Measurements from ENCODE around the gene NUDT3.
"Not testable (repeated sequence)": the region's sequence is repeated elsewhere in the genome, so short reads cannot be mapped to it uniquely, and the experiment has no call there.

Gene NUDT3

DNA sequence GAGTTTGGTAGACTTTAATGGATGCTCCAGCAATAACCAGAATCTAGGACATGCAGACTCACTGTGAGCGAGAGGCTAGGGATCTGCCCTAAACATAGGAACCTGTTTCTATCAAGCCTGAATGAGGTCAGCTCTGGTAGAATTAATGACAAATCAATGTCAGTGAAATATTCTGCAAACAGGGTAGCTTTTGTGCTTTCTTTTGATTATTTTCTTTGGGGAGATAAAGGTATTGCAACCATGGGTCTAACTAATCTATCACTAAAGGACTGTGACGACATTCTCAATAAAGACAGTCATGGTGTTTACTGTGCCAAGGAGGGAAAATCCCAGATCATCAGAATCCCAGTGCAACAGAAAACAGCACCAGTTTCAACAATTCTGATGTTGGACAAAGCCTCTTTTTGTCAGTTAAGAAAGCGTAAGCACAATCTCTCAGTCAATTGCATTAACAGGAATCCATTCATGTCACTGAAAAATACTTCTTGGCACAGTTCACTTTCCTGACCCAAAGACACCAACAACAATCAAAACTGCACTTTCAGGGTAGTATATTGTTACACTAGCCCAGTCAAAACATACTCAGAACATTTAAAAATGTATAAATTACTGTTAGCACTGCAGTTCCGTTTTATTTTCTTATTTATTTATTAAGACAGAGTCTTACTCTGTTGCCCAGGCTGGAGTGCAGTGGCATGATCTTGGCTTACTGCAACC is 106.9 kb downstream of the NUDT3 start:
- DNase-seq (ENCODE audit: low read depth) = no peak

DNA sequence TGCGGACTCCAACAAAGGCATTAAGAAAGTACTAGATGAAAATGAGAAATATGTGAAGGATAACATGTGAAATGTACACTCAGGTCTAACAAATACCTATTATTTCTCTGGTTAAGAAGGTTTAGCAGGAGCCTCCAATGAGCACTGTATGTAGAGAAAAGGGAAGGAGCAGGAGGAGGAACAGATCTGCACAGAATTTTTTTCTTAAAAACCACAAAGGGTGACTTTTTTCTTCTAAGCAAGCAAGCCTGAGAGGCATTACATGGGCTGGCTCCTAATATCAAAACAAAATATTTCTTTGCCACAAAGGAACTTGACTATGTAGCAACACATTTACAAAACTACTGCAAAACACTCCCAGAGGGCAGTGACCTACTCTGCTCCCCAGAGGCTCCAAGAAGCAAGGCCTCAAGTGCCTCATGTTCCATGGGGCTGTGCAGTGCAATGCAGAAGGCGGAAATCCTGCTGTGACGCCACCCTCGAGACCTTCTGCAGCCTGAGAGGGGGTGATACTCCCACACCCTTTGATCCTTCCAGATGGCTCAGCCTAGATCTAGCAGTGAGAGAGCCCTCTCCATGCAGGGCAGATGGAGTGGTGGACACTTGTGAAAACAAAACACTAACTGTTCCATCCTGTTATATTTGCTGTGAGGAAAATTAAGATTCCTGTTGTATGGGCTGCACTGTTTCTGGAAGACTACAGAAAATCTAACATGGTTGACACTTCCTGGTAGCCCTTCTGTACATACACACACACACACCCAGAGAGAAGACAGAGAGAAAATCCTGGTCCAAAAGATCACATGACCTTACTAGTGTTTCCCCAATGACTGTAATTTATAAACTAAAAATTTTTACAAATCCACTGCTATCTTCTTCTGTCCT is 107.7 kb downstream of the NUDT3 start:
- no peak for DNase-seq (ENCODE audit: low read depth)

DNA sequence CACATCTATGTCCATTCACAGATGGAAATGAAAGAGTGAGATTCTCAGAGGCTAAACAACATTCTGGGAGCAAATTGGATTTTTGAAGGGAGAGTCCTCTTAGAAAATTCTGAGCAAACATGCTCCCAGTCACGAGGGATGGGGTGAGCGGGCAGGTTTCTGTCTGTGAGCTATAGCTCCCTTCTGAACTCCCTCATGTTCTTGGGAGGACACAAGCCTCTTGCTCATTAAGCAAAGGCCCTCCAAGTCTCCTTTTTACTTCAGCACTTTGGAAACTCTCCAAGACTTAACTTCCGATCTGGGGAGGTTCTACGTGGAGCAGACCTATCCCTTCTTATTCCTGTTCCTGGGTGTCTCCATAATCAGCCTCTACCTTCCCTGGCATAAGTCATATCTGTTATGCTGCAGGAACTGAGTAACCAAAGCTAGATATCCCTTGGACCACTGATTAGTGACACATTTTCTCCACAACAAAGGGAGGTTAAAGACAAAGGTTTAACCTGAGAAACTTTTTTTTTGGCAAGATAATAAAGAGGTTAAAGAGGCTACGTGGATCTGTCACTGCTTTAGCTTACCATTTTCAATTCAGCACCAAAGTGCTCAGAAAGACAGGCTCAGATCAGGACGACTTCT is 110.7 kb downstream of the NUDT3 start:
- DNase-seq (ENCODE audit: low read depth) = no peak

DNA sequence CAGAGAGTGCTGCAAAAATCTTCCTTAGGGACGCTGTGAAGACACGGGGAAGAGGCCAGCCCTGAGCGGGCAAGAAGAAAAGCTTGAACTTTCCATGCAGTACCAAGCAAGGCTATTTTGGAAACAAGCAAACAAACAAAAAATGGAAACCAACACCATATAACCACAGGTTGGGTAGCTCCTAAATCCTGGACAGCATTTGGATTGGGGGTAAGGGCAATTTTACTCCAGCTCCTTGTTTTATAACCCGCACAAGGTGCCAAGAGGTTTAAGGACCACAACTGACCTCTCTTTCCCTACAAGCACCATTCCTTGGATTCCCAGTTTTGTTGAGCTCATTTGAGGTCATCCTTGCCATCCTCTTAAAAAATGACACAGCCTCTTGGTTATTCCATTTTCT is 112.3 kb downstream of the NUDT3 start:
- no peak for DNase-seq (ENCODE audit: low read depth)

DNA sequence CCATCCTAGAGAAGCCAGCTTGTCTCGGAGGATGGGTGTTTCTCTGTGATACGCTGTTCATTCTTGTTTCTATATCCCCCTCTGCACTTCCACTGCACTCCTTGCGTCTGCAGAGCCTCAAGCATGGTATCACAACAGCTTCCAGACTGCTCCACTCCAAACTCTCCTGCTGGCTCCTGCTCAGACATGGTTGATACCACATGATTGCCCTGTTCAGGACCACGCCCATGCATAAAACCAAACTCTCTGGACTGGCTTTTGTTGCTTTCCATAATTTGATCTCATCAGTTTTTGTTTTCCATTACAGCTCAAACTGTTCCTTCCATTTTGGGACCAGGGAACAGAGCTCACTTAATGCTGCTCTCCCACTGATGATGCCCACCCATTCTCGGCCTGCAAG is 113.6 kb downstream of the NUDT3 start:
- DNase-seq (ENCODE audit: low read depth) = no peak

DNA sequence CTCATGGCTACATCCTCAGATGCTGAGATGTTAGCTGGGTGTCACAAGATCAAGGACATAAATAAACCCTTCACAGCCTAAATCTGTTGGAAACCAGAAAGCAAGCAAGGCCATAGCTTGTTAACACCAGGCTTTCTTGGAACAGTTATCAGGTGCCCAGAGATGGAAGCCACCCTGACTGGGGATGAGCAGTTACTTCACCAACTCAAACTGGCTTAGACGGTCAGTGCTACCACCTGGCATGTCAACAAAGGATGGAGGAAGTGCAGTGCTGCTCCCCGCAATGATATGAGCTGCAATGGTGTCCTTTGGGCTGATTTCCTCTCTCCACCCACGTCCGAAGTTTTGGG is 114.7 kb downstream of the NUDT3 start:
- DNase-seq (ENCODE audit: low read depth) = no peak

DNA sequence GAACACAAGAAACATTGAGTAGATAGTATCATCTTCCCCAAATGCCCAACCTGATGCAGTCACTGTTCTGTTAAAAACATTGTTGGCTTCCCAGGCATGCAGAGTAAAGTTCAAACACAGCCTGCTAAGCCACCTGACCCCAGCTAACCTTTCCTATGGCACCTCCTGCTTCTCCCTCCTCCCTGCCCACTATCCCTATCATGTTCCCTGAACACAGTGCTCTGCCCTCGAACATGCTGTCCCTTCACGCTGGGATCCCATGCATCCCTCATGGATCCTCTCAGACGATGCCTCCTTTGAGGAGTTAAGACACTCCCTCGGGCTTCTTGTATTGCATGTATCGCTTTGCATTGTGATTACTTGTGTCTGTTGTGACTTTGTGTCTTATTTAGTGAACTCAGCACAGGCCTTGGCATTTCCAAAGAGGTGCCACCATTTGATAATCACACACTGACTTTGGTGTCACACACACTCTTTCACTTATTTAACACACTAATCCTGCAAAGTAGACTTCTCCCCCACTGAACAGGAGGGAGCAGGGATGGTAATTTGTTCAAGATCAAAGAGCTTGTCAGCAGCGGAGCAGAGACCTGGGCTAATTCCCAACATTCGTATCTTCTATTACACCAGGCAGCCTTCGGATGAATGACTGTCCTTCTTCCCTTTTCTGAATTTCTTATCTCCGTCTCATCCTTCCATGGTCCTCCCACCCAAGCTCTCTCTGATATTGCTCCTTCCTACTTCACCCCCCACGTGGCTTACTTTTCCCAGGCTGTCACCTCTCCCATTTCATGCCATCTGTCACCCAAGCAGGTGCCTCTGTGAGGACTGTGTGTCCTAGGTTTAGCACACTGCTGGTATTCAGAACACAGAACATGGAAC is 115.3 kb downstream of the NUDT3 start:
- no peak for DNase-seq (ENCODE audit: low read depth)

DNA sequence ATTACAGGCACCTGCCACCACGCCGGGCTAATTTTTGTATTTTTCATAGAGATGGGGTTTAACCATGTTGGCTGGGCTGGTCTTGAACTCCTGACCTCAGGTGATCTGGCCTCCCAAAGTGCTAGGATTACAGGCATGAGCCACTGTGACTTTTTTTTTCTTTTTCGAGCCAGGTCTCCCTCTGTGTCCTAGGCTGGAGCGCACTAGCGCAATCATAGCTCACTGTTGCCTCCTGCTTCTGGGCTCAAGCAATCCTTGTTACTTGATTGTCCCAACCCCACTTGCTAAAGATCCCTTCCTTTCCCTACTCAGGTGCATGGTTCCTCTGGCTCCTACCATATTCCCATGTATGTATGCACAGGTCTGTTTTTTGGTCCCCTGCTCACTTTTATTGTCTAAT is 116.3 kb downstream of the NUDT3 start:
- DNase-seq (ENCODE audit: low read depth) = no peak

DNA sequence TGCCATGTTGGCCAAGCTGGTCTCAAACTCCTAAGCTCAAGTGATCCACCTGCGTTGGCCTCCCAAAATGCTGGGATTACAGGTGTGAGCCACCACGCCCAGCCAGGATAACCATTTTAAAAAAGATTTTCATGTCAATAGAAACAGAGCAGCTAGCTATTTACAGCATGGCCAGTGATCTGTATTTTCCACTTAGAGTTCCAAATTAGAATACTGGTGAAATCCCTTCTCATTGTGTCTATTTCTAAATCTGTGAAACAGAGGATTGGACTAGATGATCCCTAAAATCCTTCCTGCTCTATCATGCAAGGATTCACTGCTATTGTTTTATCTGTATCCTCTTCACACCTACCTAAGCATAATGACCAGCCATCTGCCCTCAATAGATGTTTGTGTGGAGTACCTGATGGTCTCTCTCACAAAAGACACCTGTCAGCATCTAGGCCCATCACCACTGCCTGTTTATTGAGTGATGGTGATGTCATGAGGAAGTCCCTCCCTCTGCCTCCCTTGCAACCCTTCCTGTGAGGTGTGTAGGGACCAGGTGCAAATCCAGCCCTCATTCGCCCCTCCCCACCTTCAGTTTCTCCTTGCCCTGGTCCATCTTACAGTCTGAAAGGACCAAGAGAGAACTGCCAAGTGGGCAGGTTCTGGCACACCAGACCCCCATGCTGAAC is 117.2 kb downstream of the NUDT3 start:
- DNase-seq (ENCODE audit: low read depth) = no peak

DNA sequence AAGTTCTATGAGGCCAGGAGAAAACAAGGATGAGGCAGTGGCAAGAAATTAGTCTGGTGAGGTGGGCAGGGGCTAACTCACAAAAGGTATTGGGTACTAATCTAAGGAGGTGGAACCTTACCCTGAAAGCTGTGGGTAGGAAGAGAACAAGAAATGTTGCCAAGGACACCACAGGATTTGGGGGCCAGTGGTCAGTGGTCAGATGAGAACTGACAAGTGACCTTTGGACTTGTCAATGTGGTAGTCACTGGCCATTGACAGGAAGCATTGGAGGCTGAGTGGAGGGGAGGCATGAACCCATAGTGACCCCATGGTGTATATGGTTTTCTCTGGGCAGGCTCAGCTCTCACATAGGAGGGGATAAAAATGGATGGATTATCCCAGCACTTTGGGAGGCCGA is 118.3 kb downstream of the NUDT3 start:
- no peak for DNase-seq (ENCODE audit: low read depth)

DNA sequence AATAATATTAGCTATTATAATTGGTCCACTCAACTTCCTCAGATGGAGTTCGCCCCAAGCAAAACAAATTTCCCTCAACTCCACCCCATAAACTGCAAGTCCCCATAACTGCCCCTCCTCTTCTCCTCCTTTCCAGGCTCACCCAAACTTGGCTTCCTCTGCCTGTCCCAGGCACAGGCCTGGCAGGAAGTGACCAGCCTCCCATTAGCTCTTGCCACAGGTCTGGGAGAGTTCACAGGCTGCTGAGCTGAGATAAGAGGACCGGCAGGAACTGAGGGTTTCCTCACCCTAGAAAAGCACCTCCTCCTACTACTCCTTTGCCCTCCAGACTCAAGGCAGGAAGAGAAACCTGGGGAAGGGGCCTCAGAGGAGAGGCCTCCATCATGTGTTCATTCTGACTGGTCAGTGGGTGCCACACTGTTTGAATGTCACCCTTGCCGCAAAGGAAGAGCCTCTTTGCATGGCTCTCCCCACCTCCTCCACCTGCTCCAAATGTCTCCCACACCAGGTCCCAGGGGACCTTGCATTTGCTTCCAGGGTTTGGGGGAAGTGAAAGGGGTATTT is 119.1 kb downstream of the NUDT3 start:
- DNase-seq (ENCODE audit: low read depth) = no peak

DNA sequence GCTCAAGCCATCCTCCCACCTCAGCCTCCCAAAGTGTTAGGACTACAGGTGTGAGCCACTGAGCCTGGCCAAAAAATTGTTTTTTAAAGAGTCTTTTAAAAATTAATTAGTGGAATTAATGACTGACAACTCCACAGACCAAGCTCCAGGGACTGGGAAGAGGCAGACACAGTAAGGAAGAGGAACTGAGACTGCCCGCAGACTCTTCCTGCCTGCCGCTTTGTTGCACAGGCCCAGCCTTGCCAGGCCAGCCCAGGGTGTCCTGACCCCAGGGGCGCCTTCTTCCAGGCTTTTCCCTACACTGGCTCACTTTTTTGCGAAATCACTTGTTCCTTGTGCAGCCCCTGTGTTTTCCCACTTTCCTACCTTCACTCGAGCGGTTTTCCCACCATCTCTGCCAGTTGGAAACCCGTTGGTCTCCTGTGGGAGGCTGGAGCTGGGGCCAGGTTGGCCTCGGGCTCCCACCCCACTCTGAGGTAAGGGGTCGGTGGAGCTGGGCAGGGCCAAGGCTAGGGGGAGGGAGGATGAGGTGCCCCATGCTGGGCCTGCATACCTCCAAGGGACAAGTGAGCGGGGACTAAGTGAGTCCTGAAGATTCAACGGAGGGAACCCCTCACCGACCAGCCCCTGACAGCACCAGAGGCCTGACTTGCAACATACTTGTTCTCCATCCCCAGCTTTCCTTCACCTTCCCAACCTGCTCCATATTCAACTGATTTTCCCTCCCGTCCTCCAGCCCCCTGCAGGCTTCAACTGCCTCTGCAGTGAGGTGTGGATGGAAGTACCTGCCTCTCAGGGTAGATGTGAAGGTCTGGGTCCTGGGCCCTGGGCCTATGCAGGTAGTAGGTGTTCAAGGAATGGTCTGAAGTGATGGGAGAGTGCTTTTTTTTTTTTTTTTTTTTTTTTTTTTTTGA is 120.2 kb downstream of the NUDT3 start:
- no peak for DNase-seq (ENCODE audit: low read depth)

DNA sequence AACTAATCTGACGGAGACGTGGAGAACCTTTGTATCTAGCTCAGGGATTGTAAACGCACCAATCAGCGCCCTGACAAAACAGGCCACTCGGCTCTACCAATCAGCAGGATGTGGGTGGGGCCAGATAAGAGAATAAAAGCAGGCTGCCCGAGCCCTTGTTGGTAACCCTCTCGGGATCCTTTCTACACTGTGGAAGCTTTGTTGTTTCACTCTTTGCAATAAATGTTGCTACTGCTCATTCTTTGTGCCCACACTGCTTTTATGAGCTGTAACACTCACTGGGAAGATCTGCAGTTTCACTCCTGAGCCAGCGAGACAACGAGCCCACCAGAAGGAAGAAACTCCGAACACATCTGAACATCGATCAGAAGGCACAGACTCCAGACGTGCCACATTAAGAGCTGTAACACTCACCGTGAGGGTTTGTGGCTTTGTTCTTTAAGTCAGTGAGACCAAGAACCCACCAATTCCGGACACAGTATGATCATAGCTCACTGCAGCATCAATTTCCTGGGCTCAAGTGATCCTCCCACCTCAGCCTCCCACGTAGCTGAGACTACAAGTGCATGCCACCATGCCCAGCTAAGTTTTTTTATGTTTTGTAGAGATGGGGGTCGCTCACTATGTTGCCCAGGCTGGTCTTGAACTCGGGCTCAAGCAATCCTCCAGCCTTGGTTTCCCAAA is 122.7 kb downstream of the NUDT3 start:
- DNase-seq (ENCODE audit: low read depth) = not testable (repeated sequence)

DNA sequence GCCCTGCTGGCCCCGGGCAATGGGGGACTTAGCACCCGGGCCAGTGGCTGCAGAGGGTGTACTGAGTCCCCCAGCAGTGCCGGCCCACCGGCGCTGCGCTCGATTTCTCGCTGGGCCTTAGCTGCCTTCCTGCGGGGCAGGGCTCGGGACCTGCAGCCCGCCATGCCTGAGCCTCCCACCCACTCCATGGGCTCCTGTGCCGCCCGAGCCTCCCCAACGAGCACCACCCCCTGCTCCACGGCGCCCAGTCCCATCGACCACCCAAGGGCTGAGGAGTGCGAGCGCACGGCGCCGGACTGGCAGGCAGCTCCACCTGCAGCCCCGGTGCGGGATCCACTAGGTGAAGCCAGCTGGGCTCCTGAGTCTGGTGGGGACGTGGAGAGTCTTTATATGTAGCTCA is 123.3 kb downstream of the NUDT3 start:
- not testable (repeated sequence) for DNase-seq (ENCODE audit: low read depth)

DNA sequence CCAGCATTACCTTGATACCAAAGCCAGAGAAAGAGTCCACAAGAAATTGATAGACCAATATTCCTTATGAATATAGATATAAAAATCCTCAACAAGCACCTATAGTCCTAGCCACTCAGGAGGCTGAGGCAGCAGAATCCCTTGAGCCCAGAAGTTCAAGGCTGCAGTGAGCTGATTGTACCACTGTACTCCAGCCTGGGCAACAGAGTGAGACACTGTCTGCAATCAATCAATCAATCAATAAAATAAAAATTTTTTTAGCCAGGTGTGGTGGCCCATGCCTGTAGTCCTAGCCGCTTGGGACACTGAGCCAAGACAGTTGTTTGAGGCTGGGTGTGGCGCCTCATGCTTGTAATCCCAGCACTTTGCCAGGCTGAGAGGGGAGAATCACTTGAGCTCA is 124.7 kb downstream of the NUDT3 start:
- DNase-seq (ENCODE audit: low read depth) = no peak

DNA sequence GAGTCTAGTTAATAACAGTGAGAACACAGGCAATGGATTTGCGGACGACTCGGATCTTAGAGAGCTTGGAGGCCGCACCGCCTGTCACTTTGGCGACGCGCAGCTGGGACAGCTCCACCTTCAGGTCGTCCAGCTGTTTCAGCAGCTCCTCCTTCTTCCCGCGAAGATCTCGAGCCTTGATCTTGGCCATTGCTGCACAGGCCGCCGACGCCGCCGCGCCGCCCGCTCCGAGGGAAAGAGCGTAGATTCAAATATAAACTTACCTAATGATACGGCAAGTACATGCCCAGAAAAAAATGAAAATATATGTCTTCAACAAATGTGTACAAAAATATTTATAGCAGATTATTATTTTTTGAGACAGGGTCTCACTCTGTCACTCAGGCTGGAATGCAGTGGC is 129.0 kb downstream of the NUDT3 start:
- not testable (repeated sequence) for DNase-seq (ENCODE audit: low read depth)

DNA sequence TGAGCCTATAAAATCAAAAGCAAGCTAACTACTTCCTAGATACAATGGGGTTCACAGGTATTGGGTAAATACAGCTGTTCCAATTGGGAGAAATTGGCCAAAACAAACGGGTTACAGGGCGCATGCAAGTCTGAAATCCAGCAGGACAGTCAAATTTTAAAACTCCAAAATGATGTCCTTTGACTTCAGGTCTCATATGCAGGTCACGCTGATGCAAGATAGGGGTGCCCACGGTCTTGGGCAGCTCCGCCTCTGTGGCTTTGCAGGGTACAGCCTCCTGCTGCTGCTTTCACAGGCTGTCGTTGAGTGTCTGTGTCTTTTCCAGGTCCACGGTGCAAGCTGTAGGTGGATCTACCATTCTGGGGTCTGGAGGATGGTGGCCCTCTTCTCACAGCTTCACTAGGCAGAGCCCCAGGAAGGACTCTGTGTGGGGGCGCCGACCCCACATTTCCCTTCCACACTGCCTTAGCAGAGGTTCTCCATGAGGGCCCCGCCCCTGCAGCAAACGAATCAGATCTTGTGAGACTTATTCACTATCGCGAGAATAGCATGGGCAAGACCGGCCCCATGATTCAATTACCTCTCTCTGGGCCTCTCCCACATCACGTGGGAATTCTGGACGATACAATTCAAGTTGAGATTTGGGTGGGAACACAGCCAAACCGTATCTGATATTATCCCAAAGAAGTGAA is 131.7 kb downstream of the NUDT3 start:
- no peak for DNase-seq (ENCODE audit: low read depth)

DNA sequence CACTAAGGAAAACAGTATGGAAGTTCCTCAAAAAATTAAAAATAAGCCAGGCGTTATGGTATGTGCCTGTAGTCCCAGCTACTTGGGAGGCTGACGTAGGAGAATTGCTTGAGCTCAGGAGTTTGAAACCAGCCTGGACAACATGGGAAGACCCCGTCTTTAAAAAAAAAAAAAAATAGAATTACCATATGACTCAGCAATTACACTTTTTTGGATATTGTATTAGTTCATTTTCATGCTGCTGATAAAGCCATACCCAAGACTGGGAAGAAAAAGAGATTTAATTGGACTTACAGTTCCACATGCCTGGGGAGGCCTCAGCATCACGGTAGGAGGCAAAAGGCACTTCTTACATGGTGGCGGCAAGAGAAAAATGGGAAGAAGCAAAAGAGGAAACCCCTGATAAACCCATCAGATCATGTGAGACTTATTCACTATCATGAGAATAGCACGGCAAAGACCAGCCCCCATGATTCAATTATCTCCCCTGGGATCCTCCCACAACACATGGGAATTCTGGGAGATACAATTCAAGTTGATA is 132.9 kb downstream of the NUDT3 start:
- no peak for DNase-seq (ENCODE audit: low read depth)

DNA sequence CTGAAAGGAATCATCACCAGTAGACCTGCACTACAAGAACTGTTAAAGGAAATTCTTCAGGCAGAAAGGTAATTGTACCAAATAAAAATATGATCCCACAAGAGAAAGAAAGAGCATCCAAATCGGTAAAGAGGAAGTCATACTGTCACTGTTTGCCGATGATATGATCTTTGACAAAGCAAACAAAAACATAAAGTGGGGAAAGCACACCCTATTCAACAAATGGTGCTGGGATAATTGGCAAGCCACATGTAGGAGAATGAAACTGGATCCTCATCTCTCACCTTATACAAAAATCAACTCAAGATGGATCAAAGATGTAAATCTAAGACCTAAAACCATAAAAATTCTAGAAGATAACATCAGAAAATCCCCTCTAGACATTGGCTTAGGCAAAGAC is 140.1 kb downstream of the NUDT3 start:
- not testable (repeated sequence) for DNase-seq (ENCODE audit: low read depth)
